ENCODE measurements around the gene RMRP. TPM values are rescaled to one million over a fixed set of nuclear protein-coding genes. Genes with fewer than 3 reads are reported as not detected.
A peak's percentile ranks its signal among the peaks of the same experiment; 100 is the strongest.

The RMRP gene
- total RNA-seq, 3 donors from 2014 or later = 12,907 to 15,791 (median 13,372) TPM

DNA sequence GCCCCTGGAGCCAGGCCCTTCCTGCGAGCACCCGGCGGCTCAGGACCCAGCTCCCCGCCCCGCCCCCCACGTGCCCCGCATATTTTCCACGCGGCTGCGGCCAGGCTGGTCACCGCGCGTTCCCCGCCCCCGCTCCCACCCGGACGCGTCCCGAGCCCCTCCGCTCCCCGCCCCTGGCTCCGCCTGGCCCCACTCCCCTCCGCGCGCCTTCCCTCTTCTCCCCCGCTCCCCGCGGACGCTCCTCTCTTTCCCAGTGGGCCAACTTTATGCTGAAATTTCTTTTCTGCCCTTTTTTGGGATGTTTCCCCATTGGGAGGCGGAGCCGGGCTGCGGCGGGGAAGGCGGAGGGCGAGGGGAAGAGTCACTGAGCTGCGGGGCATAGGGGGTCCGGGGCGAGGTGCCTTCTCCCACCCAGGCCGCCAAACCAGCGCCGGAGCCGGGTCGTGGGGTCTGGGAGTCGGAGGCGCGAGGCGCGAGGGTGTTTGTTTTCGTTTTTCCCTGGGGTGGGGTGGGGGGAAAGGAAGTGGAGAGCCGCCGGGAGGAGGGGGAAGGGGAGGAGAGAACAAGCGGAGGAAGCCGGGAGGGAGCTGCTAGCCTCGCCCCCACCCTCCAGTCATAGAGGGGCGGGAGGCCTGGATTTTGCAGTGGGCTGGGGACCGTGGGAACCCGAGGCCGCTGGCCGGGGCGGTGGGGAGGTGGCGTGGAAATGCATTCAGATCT is 33.0 kb upstream of the RMRP start:
- DNase-seq (peak; percentile 22), ATAC-seq (peak; percentile 25 to 38)
- H3K27me3 Mint-ChIP-seq (ENCODE audit: low read depth) = no peaks in the 10 kb centered on the region
- peaks cover 20% of the 10 kb centered on the region for H3K4me1 Mint-ChIP-seq (ENCODE audit: low read depth)
- peak overlapping the region; percentile 81 for H3K4me3 Mint-ChIP-seq
- no peaks in the 10 kb centered on the region for H3K9me3 Mint-ChIP-seq
- H3K36me3 Mint-ChIP-seq (ENCODE audit: insufficient read depth) = no peaks in the 10 kb centered on the region

DNA sequence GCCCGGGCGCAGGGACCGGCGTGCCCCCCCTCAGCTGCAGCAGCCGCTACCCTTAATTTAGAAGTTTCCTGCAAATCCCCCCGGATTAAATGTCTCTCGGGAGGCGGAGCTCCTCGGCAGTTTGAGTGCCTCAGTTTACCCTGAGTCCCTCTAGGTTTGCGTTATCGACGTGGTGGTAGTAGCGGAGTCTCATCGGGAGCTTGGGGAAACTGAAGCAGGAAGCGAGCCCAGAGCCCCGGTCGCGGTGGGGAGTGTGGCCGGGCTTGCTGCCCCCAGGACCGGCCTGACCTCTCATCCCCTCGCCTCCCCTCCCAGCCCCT is 32.4 kb upstream of the RMRP start:
- DNase-seq = no peak
- ATAC-seq = no peak
- Mint-ChIP-seq H3K9me3 (no peaks in the 10 kb centered on the region), H3K27me3 (ENCODE audit: low read depth) (no peaks in the 10 kb centered on the region), H3K36me3 (ENCODE audit: insufficient read depth) (no peaks in the 10 kb centered on the region), H3K4me1 (ENCODE audit: low read depth) (peaks cover 20% of the 10 kb centered on the region), H3K4me3 (peak overlapping the region; percentile 70)

DNA sequence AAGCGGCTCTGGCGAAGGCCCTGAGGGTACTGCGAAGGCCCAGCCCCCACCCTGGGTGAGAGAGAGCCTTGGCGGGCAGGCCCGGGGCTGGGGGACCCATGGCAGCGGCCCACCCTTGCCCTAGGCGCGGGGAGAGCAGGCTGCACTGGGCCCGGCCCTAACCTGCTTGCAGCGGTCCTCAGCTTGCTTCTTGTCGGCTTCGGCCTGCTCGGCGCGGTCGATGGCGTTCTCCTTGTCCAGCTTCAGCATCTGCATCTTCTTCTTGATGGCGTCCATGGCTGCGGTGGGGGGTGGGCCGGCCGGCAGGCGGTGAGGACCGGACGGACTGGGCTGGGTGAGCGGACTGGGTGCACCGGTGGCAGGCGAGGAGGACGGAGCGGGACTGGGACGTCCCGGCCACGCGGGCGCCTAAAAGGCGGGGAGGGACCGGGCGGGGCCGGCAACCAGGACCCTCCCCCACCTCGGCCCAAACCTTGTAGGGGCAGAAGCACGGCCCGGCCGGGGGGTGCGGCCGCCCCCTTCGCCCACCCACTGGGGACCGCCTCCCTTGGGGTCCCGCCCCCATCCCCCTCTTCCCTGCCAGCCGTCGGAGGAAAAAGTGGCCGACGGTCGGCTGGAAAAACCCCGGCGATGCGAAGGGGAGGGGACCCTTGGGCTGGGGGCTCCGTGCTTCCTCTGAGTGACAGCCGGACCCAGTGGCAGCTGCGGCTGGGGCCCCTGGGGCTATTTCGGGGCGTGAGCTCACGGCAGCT is 31.9 kb upstream of the RMRP start, which contains the start of gene TPM2:
Gene TPM2 (minus strand): TSS at position 384 of the 752 bp plus-strand sequence. CDS start 108 bp downstream, at position 276.
- Mint-ChIP-seq H3K4me1 (ENCODE audit: low read depth) (peaks cover 20% of the 10 kb centered on the region), H3K4me3 (peak within 1 kb of the TSS; percentile 81), H3K27me3 (ENCODE audit: low read depth) (no peaks in the 10 kb centered on the region), H3K36me3 (ENCODE audit: insufficient read depth) (no peaks in the 10 kb centered on the region), H3K9me3 (no peaks in the 10 kb centered on the region)
- ATAC-seq (no peak), DNase-seq (no peak)

DNA sequence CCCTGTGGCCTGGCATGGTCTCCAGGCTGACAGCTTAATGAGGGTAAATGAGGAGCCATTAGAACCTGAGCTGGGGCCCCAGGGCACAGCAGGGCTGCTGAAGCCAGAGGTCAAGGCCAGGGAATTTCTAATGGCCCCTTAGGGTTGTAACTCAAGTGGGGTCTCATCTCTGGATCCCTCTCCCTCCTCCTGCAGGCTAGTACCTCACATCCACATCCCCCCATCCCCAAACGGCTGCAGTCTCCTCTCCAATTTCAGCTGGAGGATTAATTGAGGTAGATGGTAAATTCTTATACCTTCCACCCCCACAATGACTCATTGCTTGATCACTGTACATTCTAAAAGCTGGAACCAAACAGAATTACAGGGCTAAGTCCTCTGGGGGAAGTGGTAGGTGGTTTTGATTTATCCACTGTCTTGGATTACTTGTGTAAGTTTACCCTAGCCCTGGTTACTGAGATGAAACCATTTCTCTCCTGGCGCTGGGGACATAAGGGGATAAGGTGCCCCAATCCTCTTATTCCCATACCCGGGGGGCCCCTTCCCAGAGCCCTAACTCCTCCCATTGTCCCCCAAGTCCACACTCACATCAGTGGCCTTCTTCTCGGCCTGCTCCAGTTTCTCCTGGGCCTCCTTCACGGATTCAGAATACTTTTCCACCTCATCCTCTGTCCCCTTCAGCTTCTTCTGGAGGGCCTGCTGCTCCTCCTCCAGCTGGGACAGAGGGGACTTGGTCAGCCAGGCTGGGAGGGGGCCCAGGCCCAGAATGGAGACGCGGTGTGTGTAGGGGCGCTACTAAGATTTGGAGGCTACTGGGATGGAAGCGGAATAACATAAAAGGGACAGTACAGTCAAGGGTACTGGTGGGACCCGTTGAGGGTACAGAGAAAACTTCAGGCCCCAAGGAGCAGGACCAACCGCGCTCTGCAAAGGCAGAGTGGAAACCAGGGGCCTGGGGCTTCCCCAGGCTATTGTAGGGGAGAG is 31.0 kb upstream of the RMRP start:
- no peak for DNase-seq
- Mint-ChIP-seq H3K4me1 (ENCODE audit: low read depth) (peaks cover 20% of the 10 kb centered on the region), H3K36me3 (ENCODE audit: insufficient read depth) (no peaks in the 10 kb centered on the region), H3K4me3 (peak overlapping the region; percentile 61), H3K9me3 (no peaks in the 10 kb centered on the region), H3K27me3 (ENCODE audit: low read depth) (no peaks in the 10 kb centered on the region)
- ATAC-seq = peak; percentile 85 to 90

DNA sequence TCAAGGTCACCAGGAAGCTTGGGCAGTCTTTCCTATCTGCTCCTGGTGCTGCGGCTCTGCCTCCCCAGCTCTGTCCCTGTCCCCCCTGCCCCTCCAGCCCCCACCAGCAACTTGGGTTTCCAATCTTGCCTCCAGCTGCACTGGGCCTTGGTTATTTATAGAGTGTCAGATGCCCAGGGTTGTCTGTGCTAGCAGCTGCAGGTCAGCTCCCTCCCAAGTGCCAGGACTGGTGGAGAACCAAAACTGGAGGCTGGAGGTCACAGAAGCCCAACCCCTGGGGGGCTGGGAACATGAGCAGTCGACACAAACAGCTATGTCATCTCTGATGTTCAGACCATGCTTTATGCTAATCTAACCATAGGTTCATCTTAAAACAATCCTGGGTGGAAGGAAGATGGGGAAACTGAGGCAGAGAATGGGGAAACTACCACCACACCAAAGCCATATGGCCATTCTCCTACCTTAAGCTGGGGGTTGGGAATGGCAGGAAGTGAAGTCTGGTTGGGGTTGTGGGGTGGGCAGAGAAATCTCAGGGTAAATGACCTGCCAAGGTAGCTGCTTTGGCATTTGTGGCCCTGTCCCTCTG is 30.2 kb upstream of the RMRP start:
- DNase-seq = no peak
- H3K4me1 Mint-ChIP-seq (ENCODE audit: low read depth) = peaks cover 20% of the 10 kb centered on the region
- no peak overlapping the region for H3K4me3 Mint-ChIP-seq
- no peaks in the 10 kb centered on the region for H3K27me3 Mint-ChIP-seq (ENCODE audit: low read depth)
- no peaks in the 10 kb centered on the region for H3K36me3 Mint-ChIP-seq (ENCODE audit: insufficient read depth)
- H3K9me3 Mint-ChIP-seq = no peaks in the 10 kb centered on the region
- ATAC-seq = no peak

DNA sequence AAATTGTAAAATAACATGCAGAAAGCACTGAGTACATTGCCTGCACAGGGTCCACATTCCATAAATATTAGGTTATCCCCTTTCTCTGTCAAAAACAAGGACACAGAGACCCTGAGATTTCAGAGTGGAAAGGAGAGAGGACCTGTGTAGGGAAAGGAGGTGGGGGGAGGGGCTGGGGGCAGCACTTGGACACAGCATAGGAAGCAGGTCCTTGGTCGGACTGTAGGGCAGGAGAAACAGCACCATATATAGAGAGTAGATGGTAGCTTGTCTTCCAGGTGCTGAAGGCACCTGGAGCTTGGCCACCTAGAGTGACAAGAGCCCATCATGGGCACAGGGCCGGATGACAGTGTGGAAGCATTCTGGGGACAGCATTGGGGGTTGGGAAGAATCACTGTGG is 29.5 kb upstream of the RMRP start:
- Mint-ChIP-seq H3K4me3 (no peak overlapping the region), H3K9me3 (no peaks in the 10 kb centered on the region), H3K36me3 (ENCODE audit: insufficient read depth) (no peaks in the 10 kb centered on the region), H3K27me3 (ENCODE audit: low read depth) (no peaks in the 10 kb centered on the region), H3K4me1 (ENCODE audit: low read depth) (peaks cover 20% of the 10 kb centered on the region)
- DNase-seq (no peak), ATAC-seq (no peak)

DNA sequence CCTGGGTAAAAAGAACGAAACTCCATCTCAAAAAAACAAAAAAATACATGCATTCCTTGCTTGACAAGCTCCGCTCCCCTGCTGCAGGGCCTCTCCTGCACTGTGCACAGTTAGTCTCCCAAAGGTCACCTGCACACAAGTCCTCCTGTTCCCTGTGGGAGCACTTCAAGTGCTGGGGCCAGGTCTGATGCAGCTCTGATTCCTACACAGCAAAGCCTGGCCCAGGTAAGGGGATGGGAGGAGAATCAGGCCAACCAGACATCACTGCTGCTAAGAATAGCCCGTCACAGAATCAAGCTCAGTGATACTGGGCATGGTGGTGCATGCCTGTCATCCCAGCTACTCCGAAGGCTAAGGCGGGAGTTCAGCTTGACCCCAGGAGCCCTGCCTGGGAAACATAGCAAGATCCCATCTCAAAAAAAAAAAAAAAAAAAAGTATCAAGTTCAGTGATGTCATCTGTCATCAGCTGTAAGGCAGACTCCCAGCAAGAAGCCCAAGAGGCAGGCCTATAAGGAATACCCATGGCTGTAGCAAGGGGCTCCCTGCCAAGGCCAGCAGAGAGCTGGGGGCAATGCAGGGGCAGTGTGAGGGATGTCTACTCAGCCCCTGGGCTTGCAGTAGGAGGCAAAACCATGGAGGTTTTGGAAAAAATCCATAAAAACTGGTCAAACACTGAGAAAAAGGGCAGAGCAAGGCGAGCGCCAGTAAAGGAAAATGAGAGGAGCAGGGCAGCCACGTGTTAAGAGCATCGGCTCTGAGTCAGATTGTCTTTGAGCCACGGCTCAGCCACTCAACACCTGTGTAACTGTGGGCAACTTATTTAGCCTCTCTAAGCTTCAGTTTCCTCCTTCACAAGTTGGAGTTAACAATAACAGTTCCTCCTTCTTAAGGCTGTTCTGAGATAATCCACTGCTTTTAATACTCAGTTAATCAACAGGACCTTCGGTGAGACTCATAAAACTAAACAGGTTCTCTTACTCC is 28.7 kb upstream of the RMRP start:
- Mint-ChIP-seq H3K27me3 (ENCODE audit: low read depth) (no peaks in the 10 kb centered on the region), H3K9me3 (no peaks in the 10 kb centered on the region), H3K36me3 (ENCODE audit: insufficient read depth) (no peaks in the 10 kb centered on the region), H3K4me3 (no peak overlapping the region), H3K4me1 (ENCODE audit: low read depth) (peaks cover 19% of the 10 kb centered on the region)
- ATAC-seq (no peak), DNase-seq (no peak)

DNA sequence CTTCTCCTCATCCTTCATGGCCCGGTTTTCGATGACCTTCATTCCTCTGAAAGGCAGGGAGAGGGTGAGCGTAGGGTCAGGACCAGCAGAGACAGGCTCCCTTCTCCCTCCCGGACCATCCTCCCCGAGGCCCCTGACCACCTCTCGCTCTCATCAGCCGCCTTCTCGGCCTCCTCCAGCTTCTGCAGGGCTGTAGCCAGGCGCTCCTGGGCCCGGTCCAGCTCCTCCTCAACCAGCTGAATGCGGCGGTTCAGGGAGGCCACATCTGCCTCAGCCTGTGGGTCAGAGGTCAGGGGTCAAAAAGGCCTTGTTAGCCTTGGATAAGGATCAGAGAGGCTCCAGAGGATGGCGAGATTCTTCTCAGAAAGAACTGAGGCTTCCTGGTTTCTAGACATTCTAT is 27.7 kb upstream of the RMRP start:
- no peak overlapping the region for H3K4me3 Mint-ChIP-seq
- no peaks in the 10 kb centered on the region for H3K9me3 Mint-ChIP-seq
- DNase-seq = no peak
- H3K4me1 Mint-ChIP-seq (ENCODE audit: low read depth) = peaks cover 16% of the 10 kb centered on the region
- H3K27me3 Mint-ChIP-seq (ENCODE audit: low read depth) = no peaks in the 10 kb centered on the region
- ATAC-seq = no peak
- H3K36me3 Mint-ChIP-seq (ENCODE audit: insufficient read depth) = no peaks in the 10 kb centered on the region

DNA sequence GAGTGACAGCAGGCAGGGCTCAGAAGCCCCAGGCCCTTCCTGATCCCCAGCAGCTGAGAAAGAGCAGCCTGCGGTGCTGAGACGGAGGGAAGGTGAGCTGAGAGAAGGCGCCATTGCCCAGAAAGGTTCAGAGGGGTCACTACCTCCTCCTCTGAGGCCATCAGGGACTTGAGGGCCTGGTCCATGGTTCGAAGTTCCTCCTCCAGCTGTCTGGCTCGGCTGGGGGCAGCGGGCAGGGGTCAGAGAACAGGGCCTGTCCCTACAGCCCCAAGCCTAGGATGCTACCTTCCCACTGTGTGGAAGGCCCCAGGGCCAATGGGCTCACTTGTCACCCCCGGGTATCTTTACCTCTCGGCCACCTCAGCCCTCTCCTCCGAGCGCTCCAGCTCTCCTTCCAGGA is 27.1 kb upstream of the RMRP start:
- no peak overlapping the region for H3K4me3 Mint-ChIP-seq
- no peaks in the 10 kb centered on the region for H3K27me3 Mint-ChIP-seq (ENCODE audit: low read depth)
- no peak for ATAC-seq
- no peak for DNase-seq
- peaks cover 16% of the 10 kb centered on the region for H3K4me1 Mint-ChIP-seq (ENCODE audit: low read depth)
- H3K9me3 Mint-ChIP-seq = no peaks in the 10 kb centered on the region
- no peaks in the 10 kb centered on the region for H3K36me3 Mint-ChIP-seq (ENCODE audit: insufficient read depth)

DNA sequence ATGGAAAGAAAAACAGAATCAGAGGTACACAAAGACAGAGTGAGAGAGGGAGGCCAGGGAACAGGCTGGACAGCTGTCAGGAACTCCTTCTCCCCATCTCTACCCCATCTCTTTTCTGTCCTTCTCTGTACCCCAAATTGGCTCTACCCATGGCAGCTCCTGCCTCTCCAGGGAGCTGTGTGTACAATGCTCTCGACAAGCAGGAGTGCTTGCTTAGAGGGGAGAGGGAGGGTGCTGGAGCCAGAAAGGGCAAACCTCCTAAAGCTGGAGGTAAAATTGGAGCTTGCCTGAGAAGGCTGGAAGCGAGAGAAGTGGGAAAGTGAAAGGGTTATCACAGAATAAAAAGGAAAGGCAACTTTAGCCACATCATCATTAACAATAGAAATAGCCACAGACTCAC is 25.5 kb upstream of the RMRP start:
- no peak for DNase-seq
- Mint-ChIP-seq H3K4me1 (ENCODE audit: low read depth) (peaks cover 7% of the 10 kb centered on the region), H3K27me3 (ENCODE audit: low read depth) (no peaks in the 10 kb centered on the region), H3K9me3 (no peaks in the 10 kb centered on the region), H3K4me3 (no peak overlapping the region), H3K36me3 (ENCODE audit: insufficient read depth) (no peaks in the 10 kb centered on the region)
- ATAC-seq = no peak

DNA sequence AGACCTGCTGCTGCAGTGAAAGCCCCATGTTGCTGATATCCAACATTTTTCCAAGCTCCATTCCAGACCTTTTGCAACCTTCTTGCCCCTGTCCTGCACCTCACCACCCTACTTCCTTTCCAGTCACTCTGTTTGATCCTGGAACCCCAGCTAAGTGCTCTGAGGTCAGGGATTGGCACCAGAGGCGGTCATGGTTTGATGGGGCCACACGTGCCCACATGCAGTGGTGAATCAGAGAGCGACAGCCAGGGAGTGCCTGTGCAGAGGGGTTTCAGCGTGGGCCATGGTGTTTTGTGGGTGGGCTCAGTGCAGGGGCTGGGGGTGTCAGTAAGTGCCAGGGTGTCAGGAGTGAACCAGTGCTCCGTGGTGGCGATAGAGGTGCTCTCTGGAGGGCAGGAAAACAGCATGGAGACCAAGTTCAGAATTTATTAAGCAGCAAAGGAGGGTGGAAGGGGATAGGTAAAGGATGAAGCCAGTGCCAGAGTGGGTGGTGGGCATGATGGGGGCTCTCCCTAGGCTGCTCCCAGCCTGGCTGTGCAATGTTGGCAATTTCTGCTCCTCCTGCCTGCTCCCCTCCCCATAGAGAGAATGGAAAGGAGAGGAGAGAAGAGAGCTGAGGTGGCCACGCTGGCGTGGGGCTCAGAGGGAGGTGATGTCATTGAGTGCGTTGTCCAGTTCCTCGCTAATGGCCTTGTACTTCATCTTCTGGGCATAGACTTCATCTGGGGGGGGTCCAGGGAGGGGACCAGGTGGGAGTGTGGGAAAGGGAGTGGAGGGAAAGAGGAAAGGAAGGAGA is 24.9 kb upstream of the RMRP start:
- H3K27me3 Mint-ChIP-seq (ENCODE audit: low read depth) = no peaks in the 10 kb centered on the region
- H3K4me3 Mint-ChIP-seq = no peak overlapping the region
- H3K9me3 Mint-ChIP-seq = no peaks in the 10 kb centered on the region
- H3K36me3 Mint-ChIP-seq (ENCODE audit: insufficient read depth) = no peaks in the 10 kb centered on the region
- no peak for DNase-seq
- H3K4me1 Mint-ChIP-seq (ENCODE audit: low read depth) = peaks cover 3% of the 10 kb centered on the region
- no peak for ATAC-seq

DNA sequence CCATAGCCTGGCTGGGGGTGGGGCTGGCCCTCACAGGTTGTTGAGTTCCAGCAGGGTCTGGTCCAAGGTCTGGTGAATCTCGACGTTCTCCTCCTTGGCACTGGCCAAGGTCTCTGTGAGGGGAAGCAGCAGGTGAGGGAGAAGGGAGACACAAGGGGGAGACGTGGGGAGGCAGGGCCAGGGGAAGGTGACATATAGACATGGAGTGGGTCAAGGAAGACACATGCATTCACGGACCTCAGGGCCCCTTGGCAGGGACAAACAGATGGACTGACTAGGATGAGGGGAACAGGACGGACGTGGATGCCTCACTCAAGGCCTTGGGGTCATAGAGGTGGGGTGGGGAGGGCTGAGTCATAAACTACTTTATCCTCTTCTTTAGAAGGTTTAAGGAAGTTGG is 24.2 kb upstream of the RMRP start:
- ATAC-seq = no peak
- Mint-ChIP-seq H3K27me3 (ENCODE audit: low read depth) (no peaks in the 10 kb centered on the region), H3K9me3 (no peaks in the 10 kb centered on the region), H3K4me1 (ENCODE audit: low read depth) (peaks cover 3% of the 10 kb centered on the region), H3K4me3 (no peak overlapping the region), H3K36me3 (ENCODE audit: insufficient read depth) (no peaks in the 10 kb centered on the region)
- no peak for DNase-seq
